Measurements from ENCODE around the gene GDPD4. TPM values are rescaled to one million over a fixed set of nuclear protein-coding genes. Genes with fewer than 3 reads are reported as not detected.

The GDPD4 gene
- total and polyA plus RNA-seq, 4 donors, result not detected

DNA sequence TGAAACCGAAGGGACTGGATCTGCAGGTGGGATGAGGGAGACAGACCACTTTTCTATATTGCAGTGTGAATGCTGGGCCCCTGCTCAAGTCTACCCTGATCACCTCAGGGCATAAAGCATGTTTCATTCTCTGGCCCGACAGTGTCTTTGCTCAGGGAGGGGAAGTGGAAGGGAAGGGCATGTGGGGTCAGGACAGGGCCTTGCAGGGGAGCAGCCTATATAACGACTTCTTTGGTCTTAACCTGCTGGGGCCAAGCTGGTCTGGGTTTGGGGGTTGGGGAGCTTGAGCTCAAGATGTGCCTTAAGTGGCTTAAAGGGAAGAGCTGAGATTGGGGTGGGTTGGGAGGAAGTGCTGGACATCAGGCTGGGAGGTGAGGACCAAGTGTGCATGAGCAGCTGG is 86.4 kb downstream of the GDPD4 start:
- Histone ChIP-seq H3K4me3 (no peak overlapping the region), H3K36me3 (ENCODE audit: control insufficient read depth in 4 of 4, insufficient read depth in 4 of 4, low read length in 4 of 4) (no peaks in the 10 kb centered on the region), H3K9me3 (ENCODE audit: control insufficient read depth in 4 of 4, insufficient read depth in 3 of 4, low read length in 3 of 4) (no peaks in the 10 kb centered on the region), H3K27ac (ENCODE audit: low read depth in 1 of 2, low read length in 1 of 2) (no peak overlapping the region), H3K27me3 (ENCODE audit: control insufficient read depth in 3 of 3, insufficient read depth in 3 of 3, low read length in 2 of 3) (no peaks in the 10 kb centered on the region), H3K4me1 (ENCODE audit: control insufficient read depth in 5 of 5, insufficient read depth in 5 of 5, low read length in 5 of 5) (no peaks in the 10 kb centered on the region), H3K9ac (ENCODE audit: insufficient read depth in 1 of 2, low read length in 2 of 2) (no peak overlapping the region)
- DNase-seq (no peak), ATAC-seq (ENCODE audit: insufficient read depth, low FRiP score) (no peak)
- WGBS, 2 donors, result 82% methylated on average over 3 of the region's 3 CpGs
- TF ChIP-seq, protein P1, sequence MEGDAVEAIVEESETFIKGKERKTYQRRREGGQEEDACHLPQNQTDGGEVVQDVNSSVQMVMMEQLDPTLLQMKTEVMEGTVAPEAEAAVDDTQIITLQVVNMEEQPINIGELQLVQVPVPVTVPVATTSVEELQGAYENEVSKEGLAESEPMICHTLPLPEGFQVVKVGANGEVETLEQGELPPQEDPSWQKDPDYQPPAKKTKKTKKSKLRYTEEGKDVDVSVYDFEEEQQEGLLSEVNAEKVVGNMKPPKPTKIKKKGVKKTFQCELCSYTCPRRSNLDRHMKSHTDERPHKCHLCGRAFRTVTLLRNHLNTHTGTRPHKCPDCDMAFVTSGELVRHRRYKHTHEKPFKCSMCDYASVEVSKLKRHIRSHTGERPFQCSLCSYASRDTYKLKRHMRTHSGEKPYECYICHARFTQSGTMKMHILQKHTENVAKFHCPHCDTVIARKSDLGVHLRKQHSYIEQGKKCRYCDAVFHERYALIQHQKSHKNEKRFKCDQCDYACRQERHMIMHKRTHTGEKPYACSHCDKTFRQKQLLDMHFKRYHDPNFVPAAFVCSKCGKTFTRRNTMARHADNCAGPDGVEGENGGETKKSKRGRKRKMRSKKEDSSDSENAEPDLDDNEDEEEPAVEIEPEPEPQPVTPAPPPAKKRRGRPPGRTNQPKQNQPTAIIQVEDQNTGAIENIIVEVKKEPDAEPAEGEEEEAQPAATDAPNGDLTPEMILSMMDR (IDR thresholded peaks at IDR 0.05; ENCODE audit: control extremely low read depth, extremely low read depth), result no peak

DNA sequence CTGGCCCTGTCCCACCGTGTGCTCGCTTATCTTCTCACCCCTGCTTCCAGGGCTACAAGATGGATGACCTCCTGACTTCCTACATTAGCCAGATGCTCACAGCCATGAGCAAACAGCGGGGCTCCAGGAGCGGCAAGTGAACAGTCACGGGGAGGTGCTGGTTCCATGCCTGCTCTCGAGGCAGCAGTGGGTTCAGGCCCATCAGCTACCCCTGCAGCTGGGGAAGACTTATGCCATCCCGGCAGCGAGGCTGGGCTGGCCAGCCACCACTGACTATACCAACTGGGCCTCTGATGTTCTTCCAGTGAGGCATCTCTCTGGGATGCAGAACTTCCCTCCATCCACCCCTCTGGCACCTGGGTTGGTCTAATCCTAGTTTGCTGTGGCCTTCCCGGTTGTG is 86.9 kb downstream of the GDPD4 start:
- Histone ChIP-seq H3K27ac (ENCODE audit: low read depth in 1 of 2, low read length in 1 of 2) (no peak overlapping the region), H3K27me3 (ENCODE audit: control insufficient read depth in 3 of 3, insufficient read depth in 3 of 3, low read length in 2 of 3) (no peaks in the 10 kb centered on the region), H3K9me3 (ENCODE audit: control insufficient read depth in 4 of 4, insufficient read depth in 3 of 4, low read length in 3 of 4) (no peaks in the 10 kb centered on the region), H3K4me1 (ENCODE audit: control insufficient read depth in 5 of 5, insufficient read depth in 5 of 5, low read length in 5 of 5) (no peaks in the 10 kb centered on the region), H3K36me3 (ENCODE audit: control insufficient read depth in 4 of 4, insufficient read depth in 4 of 4, low read length in 4 of 4) (no peaks in the 10 kb centered on the region), H3K4me3 (no peak overlapping the region), H3K9ac (ENCODE audit: insufficient read depth in 1 of 2, low read length in 2 of 2) (no peak overlapping the region)
- TF ChIP-seq, protein P1 (IDR thresholded peaks at IDR 0.05; ENCODE audit: control extremely low read depth, extremely low read depth), result no peak
- DNase-seq (no peak), ATAC-seq (ENCODE audit: insufficient read depth, low FRiP score) (no peak)
- 89 to 95% methylated on average over 9 of the region's 9 CpGs for WGBS, 2 donors

DNA sequence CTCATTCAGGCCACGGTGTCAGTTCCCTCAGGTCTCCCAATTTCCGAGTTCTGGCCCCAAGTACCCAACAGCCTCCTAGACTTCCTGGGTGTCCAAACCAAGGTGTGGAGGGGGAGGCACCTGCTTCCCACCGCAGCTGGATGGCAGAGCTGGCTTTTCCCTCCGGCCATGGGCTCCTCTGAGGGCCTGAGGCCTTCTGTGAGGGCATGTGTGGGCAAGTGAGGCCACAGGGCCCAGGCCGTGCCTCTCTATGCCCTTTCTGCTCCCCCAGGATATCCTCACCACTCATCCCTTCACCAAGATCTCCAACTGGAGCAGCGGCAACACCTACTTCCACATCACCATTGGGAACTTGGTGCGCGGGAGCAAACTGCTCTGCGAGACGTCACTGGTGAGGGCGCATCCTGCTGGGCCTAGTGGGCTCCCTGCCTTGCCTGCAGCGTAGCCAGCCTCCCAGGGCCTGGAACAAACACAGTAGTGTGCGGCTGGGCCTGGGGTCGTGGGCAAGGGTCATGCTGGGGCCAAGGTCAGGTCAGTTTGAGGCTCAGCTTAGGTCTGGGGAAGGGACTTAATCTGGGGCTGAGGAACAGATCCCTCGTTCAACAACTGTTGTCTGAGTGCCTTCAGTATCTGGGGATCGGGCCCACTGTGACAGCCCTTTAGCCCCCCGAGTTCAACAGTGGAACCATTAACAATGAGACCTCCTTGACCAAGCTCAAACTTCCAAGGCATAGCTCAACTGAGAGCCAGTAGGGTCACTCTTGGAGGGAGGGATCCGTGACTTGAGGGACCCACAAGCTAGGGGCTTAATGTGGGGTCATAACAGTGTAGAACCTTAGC is 87.7 kb downstream of the GDPD4 start:
- Histone ChIP-seq H3K36me3 (ENCODE audit: control insufficient read depth in 4 of 4, insufficient read depth in 4 of 4, low read length in 4 of 4) (no peaks in the 10 kb centered on the region), H3K9me3 (ENCODE audit: control insufficient read depth in 4 of 4, insufficient read depth in 3 of 4, low read length in 3 of 4) (no peaks in the 10 kb centered on the region), H3K4me1 (ENCODE audit: control insufficient read depth in 5 of 5, insufficient read depth in 5 of 5, low read length in 5 of 5) (no peaks in the 10 kb centered on the region), H3K27me3 (ENCODE audit: control insufficient read depth in 3 of 3, insufficient read depth in 3 of 3, low read length in 2 of 3) (no peaks in the 10 kb centered on the region), H3K27ac (ENCODE audit: low read depth in 1 of 2, low read length in 1 of 2) (no peak overlapping the region), H3K9ac (ENCODE audit: insufficient read depth in 1 of 2, low read length in 2 of 2) (no peak overlapping the region), H3K4me3 (no peak overlapping the region)
- DNase-seq (no peak), ATAC-seq (ENCODE audit: insufficient read depth, low FRiP score) (no peak)
- WGBS, 2 donors, result 89 to 91% methylated on average over 18 of the region's 18 CpGs
- TF ChIP-seq, protein P1 (IDR thresholded peaks at IDR 0.05; ENCODE audit: control extremely low read depth, extremely low read depth), result no peak

All from lung (tissue), 12 donors.